ENCODE data around the gene STRA8. TPM values are rescaled to one million over a fixed set of nuclear protein-coding genes. Genes with fewer than 3 reads are reported as not detected.

The STRA8 gene, protein sequence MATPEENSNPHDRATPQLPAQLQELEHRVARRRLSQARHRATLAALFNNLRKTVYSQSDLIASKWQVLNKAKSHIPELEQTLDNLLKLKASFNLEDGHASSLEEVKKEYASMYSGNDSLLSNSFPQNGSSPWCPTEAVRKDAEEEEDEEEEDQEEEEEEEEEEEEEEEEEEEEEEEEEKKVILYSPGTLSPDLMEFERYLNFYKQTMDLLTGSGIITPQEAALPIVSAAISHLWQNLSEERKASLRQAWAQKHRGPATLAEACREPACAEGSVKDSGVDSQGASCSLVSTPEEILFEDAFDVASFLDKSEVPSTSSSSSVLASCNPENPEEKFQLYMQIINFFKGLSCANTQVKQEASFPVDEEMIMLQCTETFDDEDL
- polyA plus RNA-seq (not detected in 2 replicates), polyA minus RNA-seq (not detected in 2 replicates)

DNA sequence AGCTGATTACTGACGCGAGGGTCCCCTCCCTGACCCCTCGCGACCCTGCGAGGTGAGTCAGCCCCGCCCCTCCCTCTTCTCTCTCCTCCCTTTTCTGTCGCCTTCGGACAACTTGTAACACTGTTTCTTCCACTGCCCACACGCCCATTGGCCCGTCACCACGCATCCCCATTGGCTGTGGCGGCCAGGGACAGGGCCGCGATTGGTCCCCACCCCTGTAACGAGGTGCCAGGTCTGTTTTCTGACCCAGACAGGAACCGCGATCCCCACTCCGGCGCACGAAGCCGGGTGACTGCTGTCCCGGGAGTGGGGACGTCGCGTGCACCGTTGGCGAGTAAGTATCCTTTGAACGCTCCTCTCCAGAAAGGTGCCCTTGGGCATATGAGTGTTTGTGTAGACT is at the start of gene STRA8:
Gene STRA8 (plus strand): TSS at position 269 of the 400 bp plus-strand sequence. CDS start 6,687 bp downstream, outside the sequence.
- TF ChIP-seq, protein P1, sequence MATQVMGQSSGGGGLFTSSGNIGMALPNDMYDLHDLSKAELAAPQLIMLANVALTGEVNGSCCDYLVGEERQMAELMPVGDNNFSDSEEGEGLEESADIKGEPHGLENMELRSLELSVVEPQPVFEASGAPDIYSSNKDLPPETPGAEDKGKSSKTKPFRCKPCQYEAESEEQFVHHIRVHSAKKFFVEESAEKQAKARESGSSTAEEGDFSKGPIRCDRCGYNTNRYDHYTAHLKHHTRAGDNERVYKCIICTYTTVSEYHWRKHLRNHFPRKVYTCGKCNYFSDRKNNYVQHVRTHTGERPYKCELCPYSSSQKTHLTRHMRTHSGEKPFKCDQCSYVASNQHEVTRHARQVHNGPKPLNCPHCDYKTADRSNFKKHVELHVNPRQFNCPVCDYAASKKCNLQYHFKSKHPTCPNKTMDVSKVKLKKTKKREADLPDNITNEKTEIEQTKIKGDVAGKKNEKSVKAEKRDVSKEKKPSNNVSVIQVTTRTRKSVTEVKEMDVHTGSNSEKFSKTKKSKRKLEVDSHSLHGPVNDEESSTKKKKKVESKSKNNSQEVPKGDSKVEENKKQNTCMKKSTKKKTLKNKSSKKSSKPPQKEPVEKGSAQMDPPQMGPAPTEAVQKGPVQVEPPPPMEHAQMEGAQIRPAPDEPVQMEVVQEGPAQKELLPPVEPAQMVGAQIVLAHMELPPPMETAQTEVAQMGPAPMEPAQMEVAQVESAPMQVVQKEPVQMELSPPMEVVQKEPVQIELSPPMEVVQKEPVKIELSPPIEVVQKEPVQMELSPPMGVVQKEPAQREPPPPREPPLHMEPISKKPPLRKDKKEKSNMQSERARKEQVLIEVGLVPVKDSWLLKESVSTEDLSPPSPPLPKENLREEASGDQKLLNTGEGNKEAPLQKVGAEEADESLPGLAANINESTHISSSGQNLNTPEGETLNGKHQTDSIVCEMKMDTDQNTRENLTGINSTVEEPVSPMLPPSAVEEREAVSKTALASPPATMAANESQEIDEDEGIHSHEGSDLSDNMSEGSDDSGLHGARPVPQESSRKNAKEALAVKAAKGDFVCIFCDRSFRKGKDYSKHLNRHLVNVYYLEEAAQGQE (IDR thresholded peaks at IDR 0.05; ENCODE audit: borderline replicate concordance): no peak
- TF ChIP-seq MXI1 (conservative IDR thresholded peaks at IDR 0.05; ENCODE audit: poor library complexity, severe bottlenecking) (no peak), TAF1 (IDR thresholded peaks at IDR 0.05; ENCODE audit: low read depth) (no peak), EZH2 (IDR thresholded peaks at IDR 0.05; ENCODE audit: borderline replicate concordance, insufficient read depth, low read length, poor library complexity, severe bottlenecking) (no peak), EP300 (conservative IDR thresholded peaks at IDR 0.05; ENCODE audit: poor library complexity, severe bottlenecking) (no peak), SMC3 (conservative IDR thresholded peaks at IDR 0.05; ENCODE audit: poor library complexity) (no peak), POLR2AphosphoS5 (IDR thresholded peaks at IDR 0.05) (no peak), RAD21 (conservative IDR thresholded peaks at IDR 0.05) (no peak)
- TF ChIP-seq, protein P2, sequence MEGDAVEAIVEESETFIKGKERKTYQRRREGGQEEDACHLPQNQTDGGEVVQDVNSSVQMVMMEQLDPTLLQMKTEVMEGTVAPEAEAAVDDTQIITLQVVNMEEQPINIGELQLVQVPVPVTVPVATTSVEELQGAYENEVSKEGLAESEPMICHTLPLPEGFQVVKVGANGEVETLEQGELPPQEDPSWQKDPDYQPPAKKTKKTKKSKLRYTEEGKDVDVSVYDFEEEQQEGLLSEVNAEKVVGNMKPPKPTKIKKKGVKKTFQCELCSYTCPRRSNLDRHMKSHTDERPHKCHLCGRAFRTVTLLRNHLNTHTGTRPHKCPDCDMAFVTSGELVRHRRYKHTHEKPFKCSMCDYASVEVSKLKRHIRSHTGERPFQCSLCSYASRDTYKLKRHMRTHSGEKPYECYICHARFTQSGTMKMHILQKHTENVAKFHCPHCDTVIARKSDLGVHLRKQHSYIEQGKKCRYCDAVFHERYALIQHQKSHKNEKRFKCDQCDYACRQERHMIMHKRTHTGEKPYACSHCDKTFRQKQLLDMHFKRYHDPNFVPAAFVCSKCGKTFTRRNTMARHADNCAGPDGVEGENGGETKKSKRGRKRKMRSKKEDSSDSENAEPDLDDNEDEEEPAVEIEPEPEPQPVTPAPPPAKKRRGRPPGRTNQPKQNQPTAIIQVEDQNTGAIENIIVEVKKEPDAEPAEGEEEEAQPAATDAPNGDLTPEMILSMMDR (IDR thresholded peaks at IDR 0.05; ENCODE audit: poor library complexity, severe bottlenecking): no peak
- Histone ChIP-seq H3K9me2 (ENCODE audit: insufficient read depth, low read length) (no peaks in the 10 kb centered on the region), H3K36me3 (ENCODE audit: insufficient read depth, low read length) (no peaks in the 10 kb centered on the region), H4K20me1 (ENCODE audit: insufficient read depth) (no peaks in the 10 kb centered on the region), H3K4me2 (ENCODE audit: low read length) (no peak within 1 kb of the TSS), H3K9ac (ENCODE audit: low read length) (no peak within 1 kb of the TSS), H3K4me3 (ENCODE audit: low read length) (no peak within 1 kb of the TSS), H3K27me3 (ENCODE audit: insufficient read depth, low read depth, low read length) (no peaks in the 10 kb centered on the region), H3K9me3 (ENCODE audit: low read length) (no peaks in the 10 kb centered on the region), H2AFZ (ENCODE audit: low read depth, low read length) (no peak within 1 kb of the TSS), H3F3A (ENCODE audit: insufficient read depth, low read length, poor library complexity, severe bottlenecking) (no peaks in the 10 kb centered on the region), H3K79me2 (replicated peaks; ENCODE audit: insufficient read depth, low read length) (no peaks in the 10 kb centered on the region), H3K27ac (ENCODE audit: low read length) (no peak within 1 kb of the TSS)

DNA sequence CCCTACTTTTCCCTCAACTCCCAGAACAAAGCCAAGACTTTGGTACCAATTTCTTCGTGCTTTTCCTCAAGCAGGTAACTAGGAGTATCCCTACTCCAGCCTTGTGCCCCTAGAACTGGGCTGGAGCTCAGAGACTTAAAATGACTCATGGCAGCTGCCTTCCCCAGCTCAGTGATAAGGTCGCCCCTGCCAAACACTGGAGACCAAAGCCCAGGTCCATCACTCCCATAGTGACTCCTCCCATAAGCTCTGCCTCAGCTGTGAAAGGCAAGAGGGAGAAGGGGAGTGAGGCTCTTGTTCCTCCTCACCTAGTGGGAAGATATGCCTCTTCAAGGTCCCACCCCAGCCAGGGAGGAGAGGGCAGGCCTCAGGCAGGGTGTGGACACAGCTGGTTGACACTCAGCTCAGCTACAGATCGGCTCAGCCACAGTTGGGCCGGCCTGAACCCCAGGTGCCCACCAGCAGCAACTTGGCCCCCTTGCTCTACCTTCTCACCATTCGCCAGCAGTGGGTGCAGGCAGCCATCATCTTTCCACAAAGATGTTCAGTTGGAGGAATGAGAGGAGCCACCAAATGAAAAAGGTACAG is 49.3 kb upstream of the STRA8 start:
- Histone ChIP-seq H3K27me3 (ENCODE audit: insufficient read depth, low read depth, low read length) (no peaks in the 10 kb centered on the region), H3K9me2 (ENCODE audit: insufficient read depth, low read length) (no peaks in the 10 kb centered on the region), H3K9me3 (ENCODE audit: low read length) (peaks cover 11% of the 10 kb centered on the region), H3K79me2 (replicated peaks; ENCODE audit: insufficient read depth, low read length) (no peaks in the 10 kb centered on the region), H2AFZ (ENCODE audit: low read depth, low read length) (no peak overlapping the region), H3K27ac (ENCODE audit: low read length) (no peak overlapping the region), H3K4me3 (ENCODE audit: low read length) (no peak overlapping the region), H3F3A (ENCODE audit: insufficient read depth, low read length, poor library complexity, severe bottlenecking) (no peaks in the 10 kb centered on the region), H3K4me2 (ENCODE audit: low read length) (no peak overlapping the region), H4K20me1 (ENCODE audit: insufficient read depth) (no peaks in the 10 kb centered on the region), H3K36me3 (ENCODE audit: insufficient read depth, low read length) (peaks cover 17% of the 10 kb centered on the region), H3K9ac (ENCODE audit: low read length) (no peak overlapping the region)
- TF ChIP-seq, protein P2 (IDR thresholded peaks at IDR 0.05; ENCODE audit: poor library complexity, severe bottlenecking): no peak
- TF ChIP-seq TAF1 (IDR thresholded peaks at IDR 0.05; ENCODE audit: low read depth) (no peak), POLR2AphosphoS5 (IDR thresholded peaks at IDR 0.05) (no peak), EP300 (conservative IDR thresholded peaks at IDR 0.05; ENCODE audit: poor library complexity, severe bottlenecking) (no peak), EZH2 (IDR thresholded peaks at IDR 0.05; ENCODE audit: borderline replicate concordance, insufficient read depth, low read length, poor library complexity, severe bottlenecking) (no peak), RAD21 (conservative IDR thresholded peaks at IDR 0.05) (no peak), SMC3 (conservative IDR thresholded peaks at IDR 0.05; ENCODE audit: poor library complexity) (no peak), MXI1 (conservative IDR thresholded peaks at IDR 0.05; ENCODE audit: poor library complexity, severe bottlenecking) (no peak)
- TF ChIP-seq, protein P1 (IDR thresholded peaks at IDR 0.05; ENCODE audit: borderline replicate concordance): no peak

Data from neural cell (in vitro differentiated cells).